Esophagus squamous epithelium (tissue), 5 donors: ENCODE results near the gene TMEM119. TPM values are rescaled to one million over a fixed set of nuclear protein-coding genes. Genes with fewer than 3 reads are reported as not detected.
A peak's percentile ranks its signal among the peaks of the same experiment; 100 is the strongest.

ENCODE experiments used
- DNase-seq: peaks from one replicate; lab custom pipeline; 2025; lab: John Stamatoyannopoulos, UW
- H3K27ac ChIP-seq, 4 donors: fragments of 200-600 bp; sonication (generic); one replicate each; pipeline ENCODE4 v1.5.1; 2016 to 2019; ENCODE audit warnings: mild to moderate bottlenecking in 1 of 4
- H3K27me3 ChIP-seq, 4 donors: fragments of 200-600 bp; sonication (generic); 1 replicate in 3 of 4; 2 replicates in 1 of 4; pipeline versions ENCODE4 v1.5.1 to v1.6.0; 2017 to 2021; ENCODE audit warnings: antibody characterized with exemption in 1 of 4
- H3K36me3 ChIP-seq, 3 donors: fragments of 200-600 bp; sonication (generic); one replicate each; pipeline ENCODE4 v1.5.1; 2016 to 2019
- H3K4me1 ChIP-seq, 3 donors: fragments of 200-600 bp; sonication (generic); one replicate each; pipeline ENCODE4 v1.5.1; 2017 to 2019
- H3K4me3 ChIP-seq, 4 donors: fragments of 200-600 bp; sonication (generic); 1 replicate in 3 of 4; 2 replicates in 1 of 4; pipeline ENCODE4 v1.5.1; 2016 to 2019; ENCODE audit warnings: mild to moderate bottlenecking in 2 of 4, moderate library complexity in 1 of 4
- H3K9me3 ChIP-seq, 3 donors: fragments of 200-600 bp; sonication (generic); one replicate each; pipeline ENCODE4 v1.5.1; 2016 to 2019
- POLR2A ChIP-seq, 4 donors: fragments of 450-650 bp; IDR thresholded peaks; one replicate each; pipeline ENCODE4 v1.6.1; 2017; ENCODE audit warnings: antibody characterized with exemption in 4 of 4, mild to moderate bottlenecking in 4 of 4, moderate library complexity in 3 of 4
- WGBS, 2 donors: methylation state at CpG; one replicate each; pipeline ENCODE4 v1.1.5; 2018; 5-methylcytosine and 5-hydroxymethylcytosine counted together
- intact Hi-C: fragments of 100-400 bp; cut with DNase I; formaldehyde crosslinking; loops from one replicate; pipeline ENCODE4 v1.15.0; 2022
- total RNA-seq, 4 donors: library from RNA; depleted of rRNA; stranded (reverse); fragments of >200 nt; gene quantifications; one replicate each; pipeline ENCODE4 v1.1.0, GENCODE V29; 2016
- TF ChIP-seq, protein P1 (sequence below), 6 experiments: fragments of 450-650 bp in 4 of 6; fragments of 200-600 bp in 2 of 6; sonication (generic) in 2 of 6; IDR thresholded peaks; one replicate each; pipeline ENCODE4 v1.5.1; 2016 to 2019; ENCODE audit warnings: antibody characterized with exemption in 6 of 6, mild to moderate bottlenecking in 4 of 6, moderate library complexity in 4 of 6
- donor health status: DM: yes; HTN: yes; CAD: no.

TMEM119 gene
- total RNA-seq, 4 donors from 2014 or later = 0.08 to 4.8 (median 2.0) TPM

DNA sequence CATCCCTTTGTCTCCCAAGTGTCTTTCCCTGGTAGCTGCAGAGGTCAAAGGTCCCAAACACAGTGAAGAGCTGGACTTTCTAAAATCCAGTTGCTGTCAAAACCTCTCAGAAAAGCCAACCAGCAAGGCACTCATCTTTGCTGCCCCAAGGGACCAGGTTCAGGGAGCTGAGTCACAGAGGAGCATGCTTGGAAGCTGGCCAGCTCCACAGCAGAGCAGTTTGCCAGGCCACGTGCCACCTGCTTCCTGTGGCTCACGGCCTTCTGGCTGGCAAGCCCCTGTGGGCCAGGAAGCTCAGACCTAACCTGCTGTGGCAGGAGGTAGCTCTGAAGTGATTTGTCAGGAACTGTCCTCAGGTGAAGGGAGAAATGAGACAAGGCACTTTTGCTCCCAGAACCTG lies 31.9 kb downstream of the TMEM119 start:
- Histone ChIP-seq H3K36me3 (peaks cover 0 to 66% (median 25%) of the 10 kb centered on the region in 3 donors), H3K9me3 (no peaks in the 10 kb centered on the region), H3K27me3 (no peaks in the 10 kb centered on the region), H3K27ac (peak overlapping the region in 3 of 4 donors; percentile 4 to 56 (median 41)), H3K4me3 (no peak overlapping the region), H3K4me1 (peaks cover 4 to 56% (median 15%) of the 10 kb centered on the region in 3 donors)
- WGBS, 2 donors = 0% methylated on average over 1 to 2 of the region's 2 CpGs
- no peak for TF ChIP-seq POLR2A (IDR thresholded peaks at IDR 0.05)
- TF ChIP-seq, protein P1, sequence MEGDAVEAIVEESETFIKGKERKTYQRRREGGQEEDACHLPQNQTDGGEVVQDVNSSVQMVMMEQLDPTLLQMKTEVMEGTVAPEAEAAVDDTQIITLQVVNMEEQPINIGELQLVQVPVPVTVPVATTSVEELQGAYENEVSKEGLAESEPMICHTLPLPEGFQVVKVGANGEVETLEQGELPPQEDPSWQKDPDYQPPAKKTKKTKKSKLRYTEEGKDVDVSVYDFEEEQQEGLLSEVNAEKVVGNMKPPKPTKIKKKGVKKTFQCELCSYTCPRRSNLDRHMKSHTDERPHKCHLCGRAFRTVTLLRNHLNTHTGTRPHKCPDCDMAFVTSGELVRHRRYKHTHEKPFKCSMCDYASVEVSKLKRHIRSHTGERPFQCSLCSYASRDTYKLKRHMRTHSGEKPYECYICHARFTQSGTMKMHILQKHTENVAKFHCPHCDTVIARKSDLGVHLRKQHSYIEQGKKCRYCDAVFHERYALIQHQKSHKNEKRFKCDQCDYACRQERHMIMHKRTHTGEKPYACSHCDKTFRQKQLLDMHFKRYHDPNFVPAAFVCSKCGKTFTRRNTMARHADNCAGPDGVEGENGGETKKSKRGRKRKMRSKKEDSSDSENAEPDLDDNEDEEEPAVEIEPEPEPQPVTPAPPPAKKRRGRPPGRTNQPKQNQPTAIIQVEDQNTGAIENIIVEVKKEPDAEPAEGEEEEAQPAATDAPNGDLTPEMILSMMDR (IDR thresholded peaks at IDR 0.05) = no peak
- no peak for DNase-seq
- intact Hi-C loops = loop anchor here (10.0 kb wide), 2 partner anchors 239 to 529 kb away; partner anchors contain the start of genes ALKBH2 and UNG

DNA sequence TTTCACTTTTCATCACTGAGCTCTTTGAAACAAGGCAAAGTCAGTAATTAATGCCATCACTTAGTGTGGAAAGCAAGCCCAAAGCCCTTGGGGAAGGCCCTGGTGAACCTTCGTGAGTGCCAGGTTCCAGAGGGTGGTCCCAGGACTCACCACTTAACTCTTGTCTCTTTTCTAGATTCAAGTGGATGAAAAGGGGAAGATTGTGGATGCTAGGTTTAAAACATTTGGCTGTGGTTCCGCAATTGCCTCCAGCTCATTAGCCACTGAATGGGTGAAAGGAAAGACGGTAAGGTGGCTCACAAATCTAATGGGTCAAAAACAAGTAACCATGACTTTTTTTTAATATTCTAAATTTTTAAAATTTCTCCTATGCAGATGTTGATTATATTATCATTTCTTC lies 32.7 kb downstream of the TMEM119 start:
- Histone ChIP-seq H3K9me3 (no peaks in the 10 kb centered on the region), H3K36me3 (peaks cover 0 to 64% (median 25%) of the 10 kb centered on the region in 3 donors), H3K4me1 (peaks cover 6 to 60% (median 15%) of the 10 kb centered on the region in 3 donors), H3K27ac (no peak overlapping the region), H3K4me3 (no peak overlapping the region), H3K27me3 (no peaks in the 10 kb centered on the region)
- DNase-seq = no peak
- TF ChIP-seq POLR2A (IDR thresholded peaks at IDR 0.05) = no peak
- TF ChIP-seq, protein P1 (IDR thresholded peaks at IDR 0.05) = no peak
- 81 to 90% methylated on average over 3 of the region's 3 CpGs for WGBS, 2 donors
- intact Hi-C loops = loop anchor here (10.0 kb wide), 2 partner anchors 240 to 530 kb away; partner anchors contain the start of genes ALKBH2 and UNG

DNA sequence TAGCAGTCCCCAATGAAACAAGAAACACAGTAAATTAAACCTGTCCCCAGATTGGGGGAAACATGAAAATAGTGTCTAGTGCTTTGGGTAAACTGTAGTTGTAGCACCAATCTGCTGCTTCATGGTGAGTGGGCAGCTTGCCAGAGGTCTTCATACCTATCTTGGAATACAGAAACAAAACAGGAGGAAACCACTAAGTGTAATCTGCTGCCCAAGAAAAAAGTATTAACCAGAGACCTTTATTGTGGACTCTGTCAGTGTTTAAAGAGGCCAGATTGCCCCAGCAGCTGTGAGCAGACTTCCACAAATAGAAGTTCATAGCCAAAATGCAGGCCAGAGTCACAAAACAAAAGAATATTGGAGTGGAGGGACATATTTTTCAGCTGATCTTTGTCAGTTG lies 33.2 kb downstream of the TMEM119 start:
- Histone ChIP-seq H3K27ac (no peak overlapping the region), H3K4me3 (no peak overlapping the region), H3K36me3 (peaks cover 0 to 59% (median 25%) of the 10 kb centered on the region in 3 donors), H3K4me1 (peaks cover 10 to 64% (median 18%) of the 10 kb centered on the region in 3 donors), H3K27me3 (no peaks in the 10 kb centered on the region), H3K9me3 (no peaks in the 10 kb centered on the region)
- DNase-seq = no peak
- TF ChIP-seq POLR2A (IDR thresholded peaks at IDR 0.05) = no peak
- TF ChIP-seq, protein P1 (IDR thresholded peaks at IDR 0.05) = no peak
- intact Hi-C loops = loop anchor here (5.0 to 10.0 kb wide), 3 partner anchors 53 to 530 kb away; partner anchors contain the start of genes ALKBH2 and UNG

DNA sequence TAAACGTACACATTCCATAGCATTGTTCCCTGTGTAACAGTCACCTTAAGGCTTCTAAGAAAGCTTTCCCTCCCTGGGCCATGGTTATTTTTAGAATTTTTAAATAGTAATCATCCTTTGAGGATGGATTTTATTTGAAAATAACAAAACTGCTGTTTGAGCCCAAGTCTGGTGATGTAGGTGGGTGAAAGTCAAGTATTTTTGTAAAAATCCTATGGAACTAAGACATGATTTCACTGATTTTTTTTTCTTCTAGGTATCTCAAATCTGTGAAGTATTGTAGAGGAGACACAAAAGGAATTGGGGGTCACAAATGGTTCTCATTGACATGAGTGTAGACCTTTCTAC lies 34.1 kb downstream of the TMEM119 start:
- whole genome bisulfite sequencing, 2 donors = 0 to 10% methylated on average over 1 of the region's 1 CpG
- intact Hi-C loops = loop anchor here (5.0 to 10.0 kb wide), 3 partner anchors 54 to 531 kb away; partner anchors contain the start of genes ALKBH2 and UNG
- Histone ChIP-seq H3K4me1 (peaks cover 17 to 74% (median 27%) of the 10 kb centered on the region in 3 donors), H3K9me3 (no peaks in the 10 kb centered on the region), H3K27me3 (no peaks in the 10 kb centered on the region), H3K27ac (peak overlapping the region in 2 of 4 donors; percentile 95 to 96), H3K4me3 (peak overlapping the region in 2 of 4 donors; percentile 82 to 94), H3K36me3 (peaks cover 0 to 50% (median 25%) of the 10 kb centered on the region in 3 donors)
- DNase-seq = no peak
- no peak for TF ChIP-seq POLR2A (IDR thresholded peaks at IDR 0.05)
- TF ChIP-seq, protein P1 (IDR thresholded peaks at IDR 0.05) = no peak

DNA sequence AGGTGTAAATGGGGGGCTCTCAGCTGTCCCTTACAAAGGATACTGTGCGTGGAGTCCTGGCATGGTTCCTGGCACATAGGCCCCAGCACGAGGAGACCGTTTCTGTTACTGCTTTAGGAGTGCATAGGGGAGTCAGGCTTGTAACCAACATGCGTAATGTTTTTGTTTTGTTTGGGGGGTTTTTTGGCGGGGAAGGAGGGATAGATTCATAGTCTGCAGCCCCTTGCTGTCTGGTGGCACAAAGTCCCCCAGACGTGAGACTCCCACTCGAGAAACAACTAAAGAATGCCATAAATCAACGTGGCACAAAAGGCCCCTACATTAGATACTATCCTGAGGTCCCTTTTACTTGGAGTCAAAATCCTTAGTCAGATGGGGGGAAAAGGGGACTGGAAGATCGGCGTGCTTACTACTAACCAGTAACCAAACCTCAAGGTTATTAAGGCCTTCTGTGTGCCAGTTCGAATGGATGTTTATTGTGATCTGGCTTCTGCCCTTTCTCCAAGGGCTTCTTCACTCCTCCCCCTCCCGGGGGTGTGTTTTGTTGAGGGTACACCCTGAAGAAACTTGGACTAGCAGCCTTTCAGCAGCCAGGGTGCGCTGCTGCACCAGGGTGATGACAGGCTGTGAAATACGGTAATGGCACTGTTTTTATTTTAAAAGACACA lies 34.6 kb downstream of the TMEM119 start:
- Histone ChIP-seq H3K36me3 (peaks cover 0 to 47% (median 23%) of the 10 kb centered on the region in 3 donors), H3K9me3 (no peaks in the 10 kb centered on the region), H3K4me3 (peak overlapping the region; percentile 82 to 94 (median 93)), H3K27ac (peak overlapping the region; percentile 95 to 98 (median 96)), H3K4me1 (peaks cover 21 to 79% (median 33%) of the 10 kb centered on the region in 3 donors), H3K27me3 (no peaks in the 10 kb centered on the region)
- WGBS, 2 donors = 1 to 2% methylated on average over 11 to 14 of the region's 14 CpGs
- DNase-seq = peak; percentile 44
- intact Hi-C loops = loop anchor here (5.0 to 10.0 kb wide), 3 partner anchors 54 to 532 kb away; partner anchors contain the start of genes ALKBH2 and UNG
- TF ChIP-seq, protein P1 (IDR thresholded peaks at IDR 0.05) = peak; percentile 82 to 95 (median 88)
- peak in 1 of 4 donors; percentile 43 for TF ChIP-seq POLR2A (IDR thresholded peaks at IDR 0.05)
